GM21381 (cell line): Measurements from ENCODE around the gene FKBP1B.
"Not testable (repeated sequence)": the region's sequence is repeated elsewhere in the genome, so short reads cannot be mapped to it uniquely, and the experiment has no call there.

Experiments
- ATAC-seq: cut with Tn5 transposase; IDR thresholded peaks from one replicate; pipeline ENCODE4 v1.9.1; 2021; ENCODE audit warnings: mild to moderate bottlenecking, moderate library complexity; ENCODE audit not compliant: unreplicated experiment

Gene FKBP1B

GRCh38 chr2:24049485-24050021 lies at the start of gene FKBP1B:
Gene FKBP1B (plus strand): TSS chr2:24049741. CDS start chr2:24049850, 109 bp downstream.
- no peak for ATAC-seq

- no peak for ATAC-seq
These were observed 41.8 kb upstream of the FKBP1B start for GRCh38 chr2:24007693-24008092.

GRCh38 chr2:24008672-24009366 lies 40.7 kb upstream of the FKBP1B start:
- no peak for ATAC-seq

GRCh38 chr2:24009367-24009679 lies 40.2 kb upstream of the FKBP1B start:
- ATAC-seq: no peak

GRCh38 chr2:24009680-24010476 lies 39.7 kb upstream of the FKBP1B start, which contains the start of gene MFSD2B:
Gene MFSD2B (plus strand): TSS chr2:24010085. CDS start chr2:24010097, 12 bp downstream.
- ATAC-seq: no peak

- no peak for ATAC-seq
These were observed 38.9 kb upstream of the FKBP1B start for GRCh38 chr2:24010477-24011249.

- no peak for ATAC-seq
These were observed 38.1 kb upstream of the FKBP1B start for GRCh38 chr2:24011250-24012104.

- no peak for ATAC-seq
These were observed 36.9 kb upstream of the FKBP1B start for GRCh38 chr2:24012521-24013188.

GRCh38 chr2:24014902-24015301 lies 34.6 kb upstream of the FKBP1B start:
- not testable (repeated sequence) for ATAC-seq

GRCh38 chr2:24015562-24016375 lies 33.8 kb upstream of the FKBP1B start:
- ATAC-seq: no peak

- no peak for ATAC-seq
These were observed 33.2 kb upstream of the FKBP1B start for GRCh38 chr2:24016376-24016761.

- ATAC-seq: no peak
These were observed 32.5 kb upstream of the FKBP1B start for GRCh38 chr2:24016853-24017703.

GRCh38 chr2:24017711-24018110 lies 31.8 kb upstream of the FKBP1B start:
- no peak for ATAC-seq

GRCh38 chr2:24018241-24018640 lies 31.3 kb upstream of the FKBP1B start:
- ATAC-seq: no peak

GRCh38 chr2:24019729-24020128 lies 29.8 kb upstream of the FKBP1B start:
- ATAC-seq: no peak

- no peak for ATAC-seq
These were observed 29.3 kb upstream of the FKBP1B start for GRCh38 chr2:24020244-24020643.

GRCh38 chr2:24021122-24021998 lies 28.2 kb upstream of the FKBP1B start:
- ATAC-seq: no peak
